Measurements from ENCODE around the gene TNS3.
"Not testable (repeated sequence)": the region's sequence is repeated elsewhere in the genome, so short reads cannot be mapped to it uniquely, and the experiment has no call there.

TNS3 gene

GRCh38 chr7:47581804-47582763, at the start of gene TNS3:
TSS of gene TNS3 (minus strand) at chr7:47582111. CDS start at chr7:47439636, 142,475 bp downstream.
- no peak for DNase-seq

GRCh38 chr7:47631711-47632110, 49.8 kb upstream of the TNS3 start:
- no peak for DNase-seq

- DNase-seq: no peak
Measured at GRCh38 chr7:47627580-47628283, 45.8 kb upstream of the TNS3 start.

- DNase-seq: no peak
Measured at GRCh38 chr7:47625861-47626715, 44.2 kb upstream of the TNS3 start.

GRCh38 chr7:47624689-47625088, 42.8 kb upstream of the TNS3 start:
- DNase-seq: no peak

- DNase-seq: no peak
Measured at GRCh38 chr7:47622946-47623640, 41.2 kb upstream of the TNS3 start.

GRCh38 chr7:47622586-47622945, 40.7 kb upstream of the TNS3 start:
- no peak for DNase-seq

- no peak for DNase-seq
Measured at GRCh38 chr7:47621979-47622561, 40.2 kb upstream of the TNS3 start.

- no peak for DNase-seq
Measured at GRCh38 chr7:47621347-47621746, 39.4 kb upstream of the TNS3 start.

GRCh38 chr7:47619806-47620205, 37.9 kb upstream of the TNS3 start:
- DNase-seq: no peak

GRCh38 chr7:47617131-47617530, 35.2 kb upstream of the TNS3 start:
- no peak for DNase-seq

- DNase-seq: no peak
Measured at GRCh38 chr7:47614450-47614849, 32.5 kb upstream of the TNS3 start.

- no peak for DNase-seq
Measured at GRCh38 chr7:47611045-47611511, 29.2 kb upstream of the TNS3 start.

- DNase-seq: no peak
Measured at GRCh38 chr7:47610506-47611044, 28.7 kb upstream of the TNS3 start.

GRCh38 chr7:47609803-47610452, 28.0 kb upstream of the TNS3 start:
- DNase-seq: no peak

- not testable (repeated sequence) for DNase-seq
Measured at GRCh38 chr7:47606593-47607046, 24.7 kb upstream of the TNS3 start.

- DNase-seq: no peak
Measured at GRCh38 chr7:47605816-47606575, 24.1 kb upstream of the TNS3 start.

GRCh38 chr7:47604496-47604890, 22.6 kb upstream of the TNS3 start:
- no peak for DNase-seq

- DNase-seq: not testable (repeated sequence)
Measured at GRCh38 chr7:47603514-47604255, 21.8 kb upstream of the TNS3 start.

All from activated CD4-positive, alpha-beta T cell treated with anti-CD3 and anti-CD28 coated beads for 1 hour (primary cell).